Fibroblast of pulmonary artery (primary cell): ENCODE measurements around the gene RBAK.
"Not testable (repeated sequence)": the region's sequence is repeated elsewhere in the genome, so short reads cannot be mapped to it uniquely, and the experiment has no call there.

Experiments
- DNase-seq: peaks from one replicate; pipeline ENCODE4 v3.0.0-alpha.2; 2010; ENCODE audit warnings: low read depth
- H3K4me3 ChIP-seq: replicated peaks from 2 replicates; pipeline ENCODE4 v1.5.1; 2011; ENCODE audit warnings: low read depth, mild to moderate bottlenecking, control low read depth, low read length, moderate library complexity
- TF ChIP-seq, protein P1 (sequence below): IDR thresholded peaks from 2 replicates; pipeline ENCODE4 v1.5.1; 2011; ENCODE audit warnings: mild to moderate bottlenecking, control low read depth, low read length, inconsistent platforms; ENCODE audit errors: missing control alignments

The RBAK gene

DNA sequence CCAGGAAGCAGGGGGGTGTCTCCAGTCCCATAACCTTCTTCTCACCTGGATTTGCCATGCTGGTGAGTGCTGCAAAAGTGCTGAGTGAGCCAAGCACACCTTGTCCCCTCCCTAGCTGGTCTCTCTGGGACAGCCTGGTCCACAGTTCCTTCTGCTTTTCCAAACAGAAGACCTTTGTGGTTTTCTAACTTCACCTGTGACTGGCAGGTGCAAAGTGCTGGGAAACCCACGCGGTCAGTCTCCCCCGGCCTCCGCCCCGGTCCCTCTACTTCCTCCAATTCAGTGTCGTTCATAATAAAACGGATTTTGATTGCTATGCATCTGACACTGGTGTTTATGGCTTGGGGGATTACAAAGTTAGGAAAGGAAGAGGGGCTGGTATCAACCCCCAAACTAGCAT lies 37.1 kb downstream of the RBAK start:
- TF ChIP-seq, protein P1, sequence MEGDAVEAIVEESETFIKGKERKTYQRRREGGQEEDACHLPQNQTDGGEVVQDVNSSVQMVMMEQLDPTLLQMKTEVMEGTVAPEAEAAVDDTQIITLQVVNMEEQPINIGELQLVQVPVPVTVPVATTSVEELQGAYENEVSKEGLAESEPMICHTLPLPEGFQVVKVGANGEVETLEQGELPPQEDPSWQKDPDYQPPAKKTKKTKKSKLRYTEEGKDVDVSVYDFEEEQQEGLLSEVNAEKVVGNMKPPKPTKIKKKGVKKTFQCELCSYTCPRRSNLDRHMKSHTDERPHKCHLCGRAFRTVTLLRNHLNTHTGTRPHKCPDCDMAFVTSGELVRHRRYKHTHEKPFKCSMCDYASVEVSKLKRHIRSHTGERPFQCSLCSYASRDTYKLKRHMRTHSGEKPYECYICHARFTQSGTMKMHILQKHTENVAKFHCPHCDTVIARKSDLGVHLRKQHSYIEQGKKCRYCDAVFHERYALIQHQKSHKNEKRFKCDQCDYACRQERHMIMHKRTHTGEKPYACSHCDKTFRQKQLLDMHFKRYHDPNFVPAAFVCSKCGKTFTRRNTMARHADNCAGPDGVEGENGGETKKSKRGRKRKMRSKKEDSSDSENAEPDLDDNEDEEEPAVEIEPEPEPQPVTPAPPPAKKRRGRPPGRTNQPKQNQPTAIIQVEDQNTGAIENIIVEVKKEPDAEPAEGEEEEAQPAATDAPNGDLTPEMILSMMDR, result no peak
- H3K4me3 ChIP-seq, result no peak overlapping the region
- DNase-seq, result no peak

DNA sequence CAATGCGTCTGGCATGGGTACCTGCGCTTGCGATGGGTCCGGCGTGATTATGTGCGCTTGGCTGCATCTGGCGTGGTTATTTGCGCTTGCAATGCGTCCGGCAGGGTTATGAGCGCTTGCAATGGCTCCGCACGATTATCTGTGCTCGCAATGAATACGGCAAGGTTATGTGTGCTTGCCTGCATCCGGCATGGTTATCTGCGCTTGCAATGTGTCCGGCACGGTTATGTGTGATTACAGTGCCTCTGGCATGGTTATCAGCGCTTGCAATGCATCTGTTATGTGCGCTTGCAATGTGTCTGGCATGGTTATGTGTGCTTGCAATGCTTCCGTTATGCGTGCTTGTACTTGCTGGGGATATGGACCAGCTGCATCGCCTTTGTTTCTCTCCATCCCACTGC lies 37.7 kb downstream of the RBAK start:
- TF ChIP-seq, protein P1, result no peak
- no peak overlapping the region for H3K4me3 ChIP-seq
- DNase-seq, result no peak

DNA sequence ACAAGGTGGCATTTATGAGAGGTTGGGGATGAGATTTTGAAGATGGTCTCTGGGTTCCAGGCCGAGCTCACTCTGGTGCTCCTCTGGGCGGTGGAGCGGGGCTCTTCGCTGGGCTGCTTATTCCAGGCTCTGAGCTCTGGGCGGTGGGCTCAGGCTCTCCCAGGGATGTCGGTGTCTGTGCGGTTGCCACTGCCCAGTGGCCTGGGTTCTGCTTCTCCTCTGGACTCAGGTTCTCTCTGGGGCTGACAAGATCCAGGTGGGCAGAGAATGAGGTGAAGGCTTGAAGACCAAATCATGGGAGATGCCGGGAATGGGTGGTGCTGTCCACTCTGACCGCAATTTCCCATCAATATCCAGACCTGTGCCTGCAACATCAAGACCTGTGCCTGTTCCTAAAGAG lies 40.6 kb downstream of the RBAK start:
- TF ChIP-seq, protein P1, result no peak
- no peak for DNase-seq
- H3K4me3 ChIP-seq, result no peak overlapping the region

DNA sequence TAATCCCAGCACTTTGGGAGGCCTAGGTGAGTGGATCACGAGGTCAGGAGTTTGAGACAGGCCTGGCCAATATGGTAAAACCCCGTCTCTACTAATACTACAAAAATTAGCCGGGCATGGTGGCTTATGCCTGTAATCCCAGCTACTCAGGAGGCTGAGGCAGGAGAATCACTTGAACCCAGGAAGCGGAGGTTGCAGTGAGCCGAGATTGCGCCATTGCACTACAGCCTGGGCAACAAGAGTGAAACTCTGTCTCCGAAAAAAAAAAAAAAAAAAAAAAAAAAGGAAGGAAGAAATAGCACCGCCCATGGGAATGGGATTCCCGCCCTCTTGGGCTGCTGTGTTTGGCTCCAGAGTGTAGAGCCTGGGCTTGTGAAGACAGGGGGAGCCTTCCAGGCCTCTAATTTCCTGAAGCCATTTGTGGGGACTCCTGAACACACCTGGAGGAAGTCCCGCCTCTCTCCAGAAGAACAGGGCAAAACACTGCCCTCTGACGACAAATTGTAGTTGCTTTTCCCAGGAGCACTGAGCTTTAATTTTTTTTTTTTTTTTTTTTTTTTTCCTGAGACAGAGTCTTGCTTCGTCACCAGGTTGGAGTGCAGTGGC lies 42.7 kb downstream of the RBAK start:
- not testable (repeated sequence) for DNase-seq, H3K4me3 ChIP-seq

DNA sequence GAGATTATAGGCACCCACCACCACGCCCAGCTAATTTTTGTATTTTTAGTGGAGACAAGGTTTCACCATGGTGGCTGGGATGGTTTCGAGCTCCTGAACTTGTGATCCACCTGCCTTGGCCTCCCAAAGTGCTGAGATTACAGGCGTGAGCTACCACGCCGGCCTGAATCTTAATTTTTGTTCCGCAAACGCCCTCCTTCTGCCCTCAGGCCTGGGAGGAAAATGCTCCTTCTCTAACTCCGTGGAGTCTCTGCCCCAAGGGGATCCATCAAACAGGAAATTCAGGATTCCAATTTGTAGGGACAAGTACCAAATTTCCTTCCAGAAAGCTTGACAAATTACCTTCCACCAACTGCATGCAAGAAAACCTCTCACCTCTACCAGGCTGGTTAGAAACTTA lies 43.2 kb downstream of the RBAK start:
- no peak overlapping the region for H3K4me3 ChIP-seq
- TF ChIP-seq, protein P1, result no peak
- DNase-seq, result no peak

DNA sequence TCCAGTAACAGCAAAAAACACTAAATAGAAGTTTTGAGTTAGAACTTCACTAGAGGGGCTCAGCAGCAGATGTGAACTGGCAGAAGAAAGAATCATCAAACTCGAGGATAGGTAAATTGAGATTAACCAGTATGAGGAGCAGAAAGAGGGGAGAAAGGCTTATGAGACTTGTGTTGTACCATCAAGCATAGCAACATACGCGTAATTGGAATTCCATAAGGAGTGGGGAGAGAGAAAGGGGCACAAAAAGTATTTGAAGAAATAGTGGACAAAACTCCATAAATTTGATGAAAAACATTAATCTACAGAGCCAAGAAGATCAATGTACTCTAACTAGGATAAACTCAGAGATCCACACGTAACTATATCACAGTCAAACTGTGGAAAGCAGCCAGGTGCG lies 48.3 kb downstream of the RBAK start:
- no peak for DNase-seq
- H3K4me3 ChIP-seq, result no peak overlapping the region
- TF ChIP-seq, protein P1, result no peak

DNA sequence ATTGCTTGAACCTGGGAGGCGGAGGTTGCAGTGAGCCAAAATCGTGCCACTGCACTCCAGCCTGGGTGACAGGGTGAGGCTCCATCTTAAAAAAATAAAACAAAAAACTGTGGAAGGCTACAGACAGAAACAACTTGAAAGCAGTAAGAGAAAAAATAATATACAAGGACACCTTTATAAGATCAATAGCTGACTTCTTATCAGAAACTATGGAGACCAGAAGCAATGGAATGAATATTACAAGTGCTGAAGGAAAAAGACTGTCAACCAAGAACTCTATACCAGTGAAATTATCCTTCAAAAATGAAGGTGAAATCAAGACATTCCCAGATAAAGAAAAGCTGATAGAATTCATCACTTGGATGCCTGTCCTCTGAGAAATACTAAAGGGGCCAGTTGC lies 49.0 kb downstream of the RBAK start:
- DNase-seq, result no peak
- H3K4me3 ChIP-seq, result no peak overlapping the region
- TF ChIP-seq, protein P1, result no peak
